Cerebellar nuclear complex (tissue), 1 donor: ENCODE results near the gene MRPS10.
"Not testable (repeated sequence)": the region's sequence is repeated elsewhere in the genome, so short reads cannot be mapped to it uniquely, and the experiment has no call there.

Source experiments
- DNase-seq, 2 experiments: peaks; one replicate each; lab custom pipeline; 2025; lab: John Stamatoyannopoulos, UW

MRPS10 gene

GRCh38 chr6:42207559-42207958, 10.1 kb downstream of the MRPS10 start:
- DNase-seq = not testable (repeated sequence)

GRCh38 chr6:42204768-42205282, 12.8 kb downstream of the MRPS10 start:
- no peak for DNase-seq

- DNase-seq = no peak
These were observed 14.5 kb downstream of the MRPS10 start for GRCh38 chr6:42203183-42203582.

- DNase-seq = not testable (repeated sequence)
These were observed 15.3 kb downstream of the MRPS10 start for GRCh38 chr6:42202131-42202915.

- no peak for DNase-seq
These were observed 16.3 kb downstream of the MRPS10 start for GRCh38 chr6:42201382-42201781.

GRCh38 chr6:42200035-42200434, 17.6 kb downstream of the MRPS10 start:
- no peak for DNase-seq

GRCh38 chr6:42199106-42199981, 18.3 kb downstream of the MRPS10 start:
- DNase-seq = no peak

- no peak for DNase-seq
These were observed 19.9 kb downstream of the MRPS10 start for GRCh38 chr6:42197555-42198362.

GRCh38 chr6:42195415-42195814, 22.2 kb downstream of the MRPS10 start:
- no peak for DNase-seq

GRCh38 chr6:42194056-42194455, 23.6 kb downstream of the MRPS10 start:
- DNase-seq = no peak

GRCh38 chr6:42193491-42193894, 24.2 kb downstream of the MRPS10 start:
- DNase-seq = no peak

GRCh38 chr6:42192385-42192784, 25.3 kb downstream of the MRPS10 start:
- DNase-seq = not testable (repeated sequence)

GRCh38 chr6:42190554-42191183, 27.0 kb downstream of the MRPS10 start:
- DNase-seq = no peak

- DNase-seq = no peak
These were observed 29.3 kb downstream of the MRPS10 start for GRCh38 chr6:42188406-42188805.

- DNase-seq = no peak
These were observed 32.1 kb downstream of the MRPS10 start for GRCh38 chr6:42185597-42185996.

GRCh38 chr6:42184475-42184874, 33.2 kb downstream of the MRPS10 start:
- DNase-seq = no peak

- DNase-seq = no peak
These were observed 35.6 kb downstream of the MRPS10 start for GRCh38 chr6:42182101-42182500.

- DNase-seq = no peak
These were observed 37.7 kb downstream of the MRPS10 start for GRCh38 chr6:42179945-42180313.

- no peak for DNase-seq
These were observed 38.3 kb downstream of the MRPS10 start for GRCh38 chr6:42179261-42179944.

GRCh38 chr6:42177514-42178364, 39.9 kb downstream of the MRPS10 start:
- DNase-seq = no peak
